Activated naive CD8-positive, alpha-beta T cell treated with anti-CD3 and anti-CD28 coated beads, Interleukin-2, amount 10 ng/mL, durations not matched to agents 7 days and 5 days (primary cell): Measurements from ENCODE around the gene BTK. TPM values are rescaled to one million over a fixed set of nuclear protein-coding genes. Genes with fewer than 3 reads are reported as not detected.
A peak's percentile ranks its signal among the peaks of the same experiment; 100 is the strongest.

Experiments
- ATAC-seq: fragments of 150-1000 bp; cut with Tn5 transposase; one replicate; pipeline ENCODE4 v1.10.0; 2021; ENCODE audit warnings: low read depth, moderate library complexity
- POLR2A ChIA-PET: fragments of 350-600 bp; sonication (Branson Sonifier 250); formaldehyde crosslinking; loops from one replicate; lab custom pipeline; 2021; ENCODE audit warnings: antibody characterized with exemption; lab: Charles Lee
- DNase-seq: peaks from one replicate; pipeline ENCODE4 v3.0.0; 2021
- H3K27ac Mint-ChIP-seq: one replicate; pipeline ENCODE4 v1.8.0; 2022; ENCODE audit warnings: mild to moderate bottlenecking, mixed read lengths
- H3K27me3 Mint-ChIP-seq: one replicate; pipeline ENCODE4 v1.8.0; 2022; ENCODE audit warnings: mild to moderate bottlenecking, moderate library complexity, mixed read lengths
- H3K36me3 Mint-ChIP-seq: one replicate; pipeline ENCODE4 v1.8.0; 2021; ENCODE audit warnings: mild to moderate bottlenecking, mixed read lengths
- H3K4me1 Mint-ChIP-seq: one replicate; pipeline ENCODE4 v1.8.0; 2021; ENCODE audit warnings: mixed read lengths
- H3K4me3 Mint-ChIP-seq: one replicate; pipeline ENCODE4 v1.8.0; 2022; ENCODE audit warnings: mild to moderate bottlenecking, moderate library complexity, mixed read lengths
- H3K9me3 Mint-ChIP-seq: one replicate; pipeline ENCODE4 v1.8.0; 2021; ENCODE audit warnings: mixed read lengths
- total RNA-seq, 2 experiments: library from RNA; stranded (reverse); gene quantifications; one replicate each; pipeline ENCODE4 v1.2.3, GENCODE V29; 2021

Gene BTK
- total RNA-seq, 2 experiments from 2014 or later: 0.48 to 1.1 TPM

- no peak for ATAC-seq
- DNase-seq: no peak
- H3K27ac Mint-ChIP-seq: no peak overlapping the region
- H3K9me3 Mint-ChIP-seq: no peaks in the 10 kb centered on the region
- POLR2A ChIA-PET: no interaction called here
- H3K4me1 Mint-ChIP-seq: peaks cover 14% of the 10 kb centered on the region
- no peaks in the 10 kb centered on the region for H3K27me3 Mint-ChIP-seq
- H3K4me3 Mint-ChIP-seq: no peak overlapping the region
- peaks cover 4% of the 10 kb centered on the region for H3K36me3 Mint-ChIP-seq
Measured at GRCh38 chrX:101386542-101386885, 523 bp upstream of the BTK start.

GRCh38 chrX:101385026-101385684 is 836 bp downstream of the BTK start:
- Mint-ChIP-seq H3K27ac (peak overlapping the region; percentile 48), H3K27me3 (no peaks in the 10 kb centered on the region), H3K36me3 (no peaks in the 10 kb centered on the region), H3K9me3 (no peaks in the 10 kb centered on the region), H3K4me1 (peaks cover 9% of the 10 kb centered on the region), H3K4me3 (no peak overlapping the region)
- POLR2A ChIA-PET: no interaction called here
- no peak for DNase-seq
- no peak for ATAC-seq

- no peaks in the 10 kb centered on the region for H3K36me3 Mint-ChIP-seq
- DNase-seq (no peak), ATAC-seq (no peak)
- H3K9me3 Mint-ChIP-seq: no peaks in the 10 kb centered on the region
- H3K27me3 Mint-ChIP-seq: peaks cover 2% of the 10 kb centered on the region
- no peak overlapping the region for H3K27ac Mint-ChIP-seq
- no peak overlapping the region for H3K4me3 Mint-ChIP-seq
- POLR2A ChIA-PET: no interaction called here
- peaks cover 5% of the 10 kb centered on the region for H3K4me1 Mint-ChIP-seq
Measured at GRCh38 chrX:101383679-101384205, 2.2 kb downstream of the BTK start.

GRCh38 chrX:101377547-101377946 is 8.4 kb downstream of the BTK start:
- POLR2A ChIA-PET: no interaction called here
- Mint-ChIP-seq H3K9me3 (no peaks in the 10 kb centered on the region), H3K27ac (no peak overlapping the region), H3K4me3 (no peak overlapping the region), H3K36me3 (no peaks in the 10 kb centered on the region), H3K27me3 (peaks cover 4% of the 10 kb centered on the region), H3K4me1 (no peaks in the 10 kb centered on the region)
- ATAC-seq (no peak), DNase-seq (no peak)

- H3K4me1 Mint-ChIP-seq: no peaks in the 10 kb centered on the region
- ATAC-seq: no peak
- H3K4me3 Mint-ChIP-seq: no peak overlapping the region
- H3K27ac Mint-ChIP-seq: no peak overlapping the region
- no peaks in the 10 kb centered on the region for H3K36me3 Mint-ChIP-seq
- DNase-seq: no peak
- POLR2A ChIA-PET: no interaction called here
- H3K9me3 Mint-ChIP-seq: no peaks in the 10 kb centered on the region
- peaks cover 13% of the 10 kb centered on the region for H3K27me3 Mint-ChIP-seq
Measured at GRCh38 chrX:101370888-101371504, 15.0 kb downstream of the BTK start.

- Mint-ChIP-seq H3K27ac (no peak overlapping the region), H3K4me1 (no peaks in the 10 kb centered on the region), H3K36me3 (no peaks in the 10 kb centered on the region), H3K9me3 (no peaks in the 10 kb centered on the region), H3K27me3 (peaks cover 13% of the 10 kb centered on the region), H3K4me3 (no peak overlapping the region)
- POLR2A ChIA-PET: no interaction called here
- DNase-seq (no peak), ATAC-seq (no peak)
Measured at GRCh38 chrX:101369687-101370086, 16.3 kb downstream of the BTK start.

GRCh38 chrX:101368800-101369199 is 17.2 kb downstream of the BTK start:
- DNase-seq: no peak
- Mint-ChIP-seq H3K27ac (no peak overlapping the region), H3K9me3 (no peaks in the 10 kb centered on the region), H3K4me3 (no peak overlapping the region), H3K27me3 (peaks cover 13% of the 10 kb centered on the region), H3K4me1 (no peaks in the 10 kb centered on the region), H3K36me3 (no peaks in the 10 kb centered on the region)
- POLR2A ChIA-PET: no interaction called here
- no peak for ATAC-seq

GRCh38 chrX:101365301-101365795 is 20.6 kb downstream of the BTK start:
- DNase-seq (no peak), ATAC-seq (no peak)
- no peak overlapping the region for H3K4me3 Mint-ChIP-seq
- H3K27me3 Mint-ChIP-seq: peaks cover 16% of the 10 kb centered on the region
- no peaks in the 10 kb centered on the region for H3K4me1 Mint-ChIP-seq
- POLR2A ChIA-PET: no interaction called here
- H3K27ac Mint-ChIP-seq: no peak overlapping the region
- no peaks in the 10 kb centered on the region for H3K36me3 Mint-ChIP-seq
- no peaks in the 10 kb centered on the region for H3K9me3 Mint-ChIP-seq

- no peaks in the 10 kb centered on the region for H3K36me3 Mint-ChIP-seq
- no peak overlapping the region for H3K27ac Mint-ChIP-seq
- POLR2A ChIA-PET: no interaction called here
- H3K4me3 Mint-ChIP-seq: no peak overlapping the region
- no peak for DNase-seq
- peaks cover 6% of the 10 kb centered on the region for H3K4me1 Mint-ChIP-seq
- no peaks in the 10 kb centered on the region for H3K9me3 Mint-ChIP-seq
- no peak for ATAC-seq
- peaks cover 5% of the 10 kb centered on the region for H3K27me3 Mint-ChIP-seq
Measured at GRCh38 chrX:101362757-101363156, 23.2 kb downstream of the BTK start.

GRCh38 chrX:101362116-101362515 is 23.9 kb downstream of the BTK start:
- no peaks in the 10 kb centered on the region for H3K36me3 Mint-ChIP-seq
- H3K27me3 Mint-ChIP-seq: peaks cover 5% of the 10 kb centered on the region
- H3K27ac Mint-ChIP-seq: no peak overlapping the region
- POLR2A ChIA-PET: no interaction called here
- no peaks in the 10 kb centered on the region for H3K9me3 Mint-ChIP-seq
- ATAC-seq: no peak
- no peak for DNase-seq
- H3K4me3 Mint-ChIP-seq: no peak overlapping the region
- H3K4me1 Mint-ChIP-seq: peaks cover 6% of the 10 kb centered on the region

- H3K36me3 Mint-ChIP-seq: no peaks in the 10 kb centered on the region
- POLR2A ChIA-PET: no interaction called here
- H3K27me3 Mint-ChIP-seq: peaks cover 5% of the 10 kb centered on the region
- no peak for ATAC-seq
- no peak for DNase-seq
- peaks cover 6% of the 10 kb centered on the region for H3K4me1 Mint-ChIP-seq
- H3K27ac Mint-ChIP-seq: no peak overlapping the region
- no peak overlapping the region for H3K4me3 Mint-ChIP-seq
- no peaks in the 10 kb centered on the region for H3K9me3 Mint-ChIP-seq
Measured at GRCh38 chrX:101360390-101360789, 25.6 kb downstream of the BTK start.

- H3K27me3 Mint-ChIP-seq: peaks cover 5% of the 10 kb centered on the region
- no peaks in the 10 kb centered on the region for H3K36me3 Mint-ChIP-seq
- POLR2A ChIA-PET: no interaction called here
- H3K9me3 Mint-ChIP-seq: no peaks in the 10 kb centered on the region
- H3K4me3 Mint-ChIP-seq: no peak overlapping the region
- H3K27ac Mint-ChIP-seq: no peak overlapping the region
- no peak for DNase-seq
- peaks cover 6% of the 10 kb centered on the region for H3K4me1 Mint-ChIP-seq
- no peak for ATAC-seq
Measured at GRCh38 chrX:101359966-101360365, 26.0 kb downstream of the BTK start.

GRCh38 chrX:101357166-101357795 is 28.7 kb downstream of the BTK start:
- H3K27ac Mint-ChIP-seq: no peak overlapping the region
- no peaks in the 10 kb centered on the region for H3K9me3 Mint-ChIP-seq
- no peak for DNase-seq
- H3K4me1 Mint-ChIP-seq: peaks cover 6% of the 10 kb centered on the region
- H3K36me3 Mint-ChIP-seq: no peaks in the 10 kb centered on the region
- ATAC-seq: no peak
- H3K27me3 Mint-ChIP-seq: peaks cover 10% of the 10 kb centered on the region
- H3K4me3 Mint-ChIP-seq: no peak overlapping the region
- POLR2A ChIA-PET: no interaction called here

- peaks cover 4% of the 10 kb centered on the region for H3K36me3 Mint-ChIP-seq
Measured at GRCh38 chrX:101349193-101349562, 36.8 kb downstream of the BTK start.

More at GRCh38 chrX:101349193-101349562, 36.8 kb downstream of the BTK start:
- ATAC-seq (no peak), DNase-seq (no peak)
- Mint-ChIP-seq H3K27ac (peak overlapping the region; percentile 87), H3K4me1 (peaks cover 4% of the 10 kb centered on the region), H3K9me3 (no peaks in the 10 kb centered on the region), H3K27me3 (peaks cover 4% of the 10 kb centered on the region), H3K4me3 (peak overlapping the region; percentile 88)
- POLR2A ChIA-PET: interaction anchor here (0.9 to 3.0 kb wide), 3 partner anchors 41 to 583 kb away, joined by 3 to 16 read pairs (median 5); partner anchors contain the start of genes RPL36A and ZMAT1
